GM21528 (cell line): ENCODE measurements around the gene BCAS3.

Source experiments
- ATAC-seq: cut with Tn5 transposase; IDR thresholded peaks from one replicate; pipeline ENCODE4 v1.9.1; 2021; ENCODE audit warnings: mild to moderate bottlenecking, moderate library complexity; ENCODE audit not compliant: unreplicated experiment, low FRiP score

BCAS3 gene

DNA sequence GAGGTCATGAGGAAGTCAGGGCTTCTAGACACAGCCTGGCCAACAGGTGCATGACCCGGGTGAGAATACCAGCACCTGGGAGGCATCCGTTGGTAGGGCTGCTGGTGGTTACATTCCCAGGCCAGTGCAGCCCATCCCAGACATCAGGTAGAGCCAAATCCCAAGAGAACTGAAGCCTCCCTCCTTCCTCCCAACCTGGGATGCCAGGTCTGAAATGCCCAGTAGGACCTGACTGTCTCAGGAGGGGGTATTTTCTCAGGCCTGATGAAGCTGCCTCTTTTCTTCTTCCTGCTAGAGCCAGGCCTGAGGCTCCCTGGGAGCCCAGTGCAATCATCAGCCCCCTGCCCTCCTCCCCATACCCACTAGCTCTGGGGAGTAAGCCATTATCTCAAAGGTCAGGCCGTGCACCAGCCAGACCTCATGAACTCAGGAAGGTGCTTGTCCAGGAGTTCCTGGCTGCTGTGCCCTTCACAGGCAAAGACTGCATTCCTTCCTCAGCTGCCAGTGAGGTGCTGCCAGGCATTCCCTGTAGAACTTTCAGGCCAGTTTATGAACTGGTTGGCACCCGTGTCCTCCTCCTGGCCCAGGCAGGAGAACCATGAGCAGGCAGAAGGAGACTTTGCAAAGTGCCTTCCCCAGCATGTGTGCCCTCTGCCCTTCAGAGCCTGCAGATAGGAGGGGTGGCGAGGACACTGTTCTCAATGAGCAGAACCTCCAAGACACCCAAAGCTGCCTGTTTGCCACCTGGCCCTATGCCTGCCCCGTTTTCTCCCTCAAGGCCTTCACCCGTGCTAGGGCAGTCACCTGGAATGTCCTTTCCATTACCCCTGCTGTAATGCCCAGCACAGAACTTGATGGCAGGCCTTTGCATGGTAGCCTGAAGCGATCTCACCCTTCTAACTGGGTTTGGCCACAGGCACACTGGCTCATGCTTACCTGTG, 729.6 kb downstream of the BCAS3 start:
- ATAC-seq: no peak

DNA sequence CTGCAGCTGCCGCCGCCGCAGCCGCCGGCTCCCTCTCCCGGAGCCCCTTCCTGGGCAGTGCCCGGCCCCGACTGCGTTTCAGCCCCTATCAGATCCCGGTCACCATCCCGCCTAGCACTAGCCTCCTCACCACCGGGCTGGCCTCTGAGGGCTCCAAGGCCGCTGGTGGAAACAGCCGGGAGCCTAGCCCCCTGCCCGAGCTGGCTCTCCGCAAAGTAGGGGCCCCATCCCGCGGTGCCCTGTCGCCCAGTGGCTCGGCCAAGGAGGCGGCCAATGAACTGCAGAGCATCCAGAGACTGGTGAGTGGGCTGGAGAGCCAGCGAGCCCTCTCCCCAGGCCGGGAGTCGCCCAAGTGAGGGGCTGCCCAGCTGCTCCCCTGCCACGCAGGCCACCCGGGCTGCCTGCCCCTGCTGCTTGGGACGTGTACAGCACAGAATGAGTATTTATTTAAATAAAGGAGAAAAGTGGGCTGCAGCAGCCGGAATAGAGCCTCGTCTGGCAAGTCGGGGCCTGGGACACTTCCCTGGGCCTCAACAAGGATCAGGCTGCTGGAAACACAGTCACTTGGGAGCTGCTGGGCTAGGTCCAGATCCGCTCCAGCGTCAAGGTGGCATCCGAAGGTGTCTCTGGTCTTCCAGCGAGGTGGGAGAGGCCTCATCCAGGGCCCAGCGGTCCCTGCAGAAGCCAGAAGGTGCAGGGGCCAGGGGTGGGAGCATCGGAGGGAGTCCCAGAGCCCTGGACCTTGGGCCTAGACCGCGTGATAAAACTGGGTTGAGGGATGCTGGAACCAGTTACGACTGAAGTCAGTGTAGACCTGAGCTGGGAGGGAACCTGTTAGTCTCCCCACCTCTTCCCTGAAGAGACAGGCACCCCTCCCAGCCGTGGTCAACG, 730.7 kb downstream of the BCAS3 start:
- no peak for ATAC-seq

DNA sequence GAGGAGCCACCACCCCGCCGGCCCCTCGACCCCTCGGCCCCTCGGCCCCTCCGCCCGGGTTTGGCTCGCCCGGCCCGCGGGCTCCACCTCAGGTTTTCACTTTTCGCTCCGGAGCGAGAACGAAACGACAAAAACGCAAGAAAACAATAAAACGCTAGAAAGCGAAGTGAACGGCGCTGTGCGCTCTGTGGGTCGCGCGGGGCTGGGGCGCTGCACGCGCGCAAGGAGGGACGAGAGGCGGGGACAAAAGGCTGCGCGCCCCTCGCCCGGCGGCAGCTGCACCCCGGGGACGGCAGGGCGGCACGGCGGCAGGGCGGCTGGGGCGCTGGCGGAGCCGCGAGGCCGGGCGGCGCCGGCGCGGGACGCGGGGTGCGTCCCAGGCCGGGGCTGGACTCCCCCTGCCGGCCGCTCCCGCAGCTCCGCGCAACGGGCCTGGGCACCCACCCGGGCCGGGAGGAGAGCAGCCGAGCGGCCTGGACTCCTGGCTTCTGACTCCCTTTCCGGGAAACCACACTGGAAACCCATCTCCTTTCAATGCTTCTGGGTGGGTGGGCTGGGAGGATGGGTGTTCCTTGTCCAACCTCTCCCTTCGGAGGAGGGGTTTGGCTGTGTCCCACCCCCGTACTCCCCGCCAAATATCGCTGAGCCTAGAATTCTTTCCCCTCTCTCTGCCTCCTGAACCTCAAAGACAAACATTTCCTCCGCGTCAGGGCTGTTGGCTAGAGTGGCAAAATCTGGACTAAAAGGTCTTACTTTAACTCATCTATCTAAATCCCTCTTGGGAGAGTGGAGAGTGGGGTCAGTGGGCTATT, 731.9 kb downstream of the BCAS3 start:
- no peak for ATAC-seq

DNA sequence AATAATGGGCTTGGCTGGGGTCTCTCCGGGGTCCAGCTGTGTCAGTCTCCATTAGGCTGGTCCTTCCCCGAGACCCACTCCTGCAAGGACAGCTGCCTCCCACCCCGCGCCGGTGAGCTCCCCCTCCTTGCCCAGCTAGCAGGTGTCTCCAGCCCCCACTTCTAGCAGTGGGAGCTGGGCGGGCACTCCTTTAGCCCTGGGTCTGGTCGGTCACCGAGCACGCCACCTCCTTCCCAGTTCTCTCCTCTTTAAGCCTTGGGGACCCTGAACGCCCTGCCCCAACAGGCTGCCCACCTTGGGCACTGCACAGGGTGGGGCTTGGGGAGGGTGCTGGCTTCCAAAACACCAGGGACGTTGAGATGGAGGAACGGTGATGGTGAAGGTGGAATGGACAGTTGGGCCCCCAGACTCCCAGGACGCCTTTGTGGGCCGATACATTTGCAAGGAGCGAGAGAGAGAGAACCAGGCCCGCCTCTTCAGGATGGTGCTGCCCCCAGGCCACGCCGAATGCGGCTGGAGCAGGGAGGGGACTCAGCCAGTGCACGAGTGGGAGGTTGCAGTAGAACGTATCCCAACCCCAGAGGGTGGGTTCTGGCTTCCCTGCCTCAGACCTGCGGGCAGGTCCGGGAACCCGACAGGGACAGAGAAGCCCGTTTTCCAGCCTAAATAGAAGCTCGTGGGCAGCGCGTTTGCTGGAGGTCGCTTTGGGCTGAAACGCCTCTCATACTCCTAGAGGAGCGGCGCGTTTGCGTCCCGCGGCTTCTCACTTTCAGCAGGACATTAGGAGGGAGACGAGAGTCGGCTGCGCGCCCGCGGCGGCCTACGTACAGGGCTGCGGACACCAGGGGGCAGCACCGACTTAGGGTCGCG, 732.7 kb downstream of the BCAS3 start:
- ATAC-seq: no peak

DNA sequence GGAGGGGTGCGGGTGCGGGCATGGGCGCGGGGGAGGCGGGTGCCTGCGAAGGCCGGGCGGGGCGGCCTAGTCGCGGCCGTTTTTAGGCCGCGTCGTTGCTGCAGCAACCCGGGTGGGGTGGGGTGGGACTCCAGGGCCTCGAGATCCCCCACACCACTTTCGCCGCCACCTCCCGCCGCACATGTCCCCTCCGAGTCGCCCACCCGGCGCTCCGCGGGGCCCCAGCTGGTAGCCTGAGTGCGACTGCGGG, 733.3 kb downstream of the BCAS3 start:
- ATAC-seq: no peak

DNA sequence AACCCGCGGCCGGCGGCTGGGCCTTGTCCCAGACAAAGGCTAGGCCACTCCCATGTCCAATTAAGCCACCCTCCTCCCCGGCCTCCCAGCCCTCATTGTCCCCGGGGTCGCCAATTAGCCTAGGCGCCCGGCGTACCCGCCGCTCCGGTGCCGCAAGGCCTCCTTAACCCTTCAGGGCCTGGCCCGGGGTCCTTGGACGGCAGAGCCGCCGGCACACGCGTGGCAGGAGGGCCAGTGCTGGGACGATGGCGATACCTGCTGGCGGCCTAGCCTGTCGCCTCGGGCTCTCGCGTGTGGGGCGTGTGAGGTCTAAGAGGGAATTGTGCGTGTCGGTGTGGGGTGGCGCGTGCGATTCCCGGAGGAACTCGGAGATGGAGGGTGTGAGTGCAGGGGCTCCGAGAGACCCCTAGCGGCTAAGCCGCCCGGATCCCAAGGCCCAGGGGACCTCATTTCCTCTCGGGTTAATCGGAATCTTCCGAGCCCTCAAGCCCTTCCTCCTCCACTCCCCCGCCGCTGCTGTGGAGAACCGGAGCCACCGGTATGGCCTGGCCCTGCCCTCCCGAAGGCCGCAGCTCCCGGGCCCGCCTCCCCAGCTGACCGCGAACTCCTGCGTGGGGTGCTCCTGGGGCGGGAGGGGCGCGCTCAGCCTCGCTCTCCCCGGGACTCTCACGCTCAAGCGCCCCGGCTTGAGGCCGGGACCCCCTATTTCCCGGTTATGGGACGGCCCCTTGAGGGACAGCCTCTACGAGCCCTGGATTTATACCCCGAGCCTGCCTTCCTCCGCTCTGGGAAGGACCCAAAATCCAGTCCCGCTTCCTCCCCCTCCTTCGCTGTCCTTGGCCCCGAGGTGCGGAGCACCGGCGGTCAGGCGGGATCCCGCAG, 733.9 kb downstream of the BCAS3 start:
- ATAC-seq: peak; percentile 4

DNA sequence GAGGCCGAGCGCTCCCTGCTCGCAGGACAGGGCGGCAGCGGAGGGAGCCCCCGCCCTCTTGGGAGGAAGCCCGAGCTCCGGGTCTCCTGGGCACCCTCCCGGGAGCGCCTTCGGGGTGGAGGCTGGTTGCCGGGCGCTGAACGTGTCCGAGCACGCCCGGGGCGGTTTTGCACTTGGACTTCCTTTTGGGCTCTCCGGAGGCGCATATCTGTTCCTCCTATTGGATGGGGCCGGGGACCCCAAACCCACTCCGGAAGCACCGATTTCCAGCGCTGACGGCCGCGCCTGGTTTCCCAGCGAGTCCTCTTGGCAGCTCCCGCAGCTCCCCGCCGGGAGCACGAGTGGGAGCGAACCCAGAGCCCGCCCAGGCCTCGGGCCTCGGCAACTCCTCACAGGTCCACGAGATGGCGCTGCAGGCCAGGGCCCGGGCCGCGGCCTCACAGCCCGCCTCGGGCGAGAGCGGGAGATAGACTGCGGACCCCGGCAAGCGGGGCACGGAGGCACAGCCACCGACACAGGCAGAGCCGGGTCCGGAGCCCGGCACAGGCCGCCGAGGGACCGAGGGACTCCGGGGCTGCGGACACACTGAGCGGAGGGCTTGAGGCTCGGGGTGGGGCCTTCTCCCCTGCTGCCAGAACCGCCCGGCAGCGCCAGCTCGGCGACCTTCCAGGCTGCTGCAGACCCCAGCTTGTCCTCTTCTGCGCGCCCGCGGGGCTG, 734.6 kb downstream of the BCAS3 start:
- peak; percentile 68 for ATAC-seq

DNA sequence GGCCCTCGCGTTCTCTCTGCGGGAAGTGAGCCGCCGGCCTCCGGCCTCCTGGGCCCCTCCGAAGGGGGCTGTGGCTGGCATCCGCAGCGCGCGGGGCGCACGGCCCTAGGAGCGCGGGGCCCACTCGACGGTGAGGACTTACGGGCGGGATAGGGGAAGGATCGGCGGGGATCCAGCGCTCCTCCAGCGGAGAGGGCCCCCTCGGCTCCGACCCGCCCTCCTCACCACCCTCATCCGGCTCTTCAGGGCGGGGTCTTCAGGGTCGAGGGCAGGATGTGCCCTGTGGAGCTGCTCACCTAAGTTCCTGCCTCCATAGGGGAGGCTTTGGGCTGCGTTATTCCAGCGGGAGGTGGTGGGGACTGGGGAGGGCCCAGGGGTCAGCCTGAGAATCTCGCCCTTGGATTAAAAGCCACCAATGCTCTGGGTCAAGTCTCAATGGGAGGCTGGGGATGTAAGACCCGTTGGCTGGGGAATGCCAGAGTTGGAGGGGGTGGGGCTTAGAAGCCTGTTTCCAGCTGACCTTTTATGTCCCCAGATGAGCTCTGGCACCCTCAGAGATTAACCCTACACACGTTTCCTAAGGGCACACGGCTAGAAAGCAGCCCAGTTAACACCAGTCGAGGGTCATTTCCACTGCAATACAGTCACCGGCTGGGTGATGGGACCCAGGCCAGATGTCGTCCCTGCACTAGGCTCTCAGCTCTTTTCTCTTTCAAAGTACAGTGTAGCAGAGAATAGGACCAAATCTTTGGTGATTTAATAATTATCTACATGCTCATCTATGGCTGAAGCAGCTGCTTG, 735.4 kb downstream of the BCAS3 start:
- no peak for ATAC-seq

DNA sequence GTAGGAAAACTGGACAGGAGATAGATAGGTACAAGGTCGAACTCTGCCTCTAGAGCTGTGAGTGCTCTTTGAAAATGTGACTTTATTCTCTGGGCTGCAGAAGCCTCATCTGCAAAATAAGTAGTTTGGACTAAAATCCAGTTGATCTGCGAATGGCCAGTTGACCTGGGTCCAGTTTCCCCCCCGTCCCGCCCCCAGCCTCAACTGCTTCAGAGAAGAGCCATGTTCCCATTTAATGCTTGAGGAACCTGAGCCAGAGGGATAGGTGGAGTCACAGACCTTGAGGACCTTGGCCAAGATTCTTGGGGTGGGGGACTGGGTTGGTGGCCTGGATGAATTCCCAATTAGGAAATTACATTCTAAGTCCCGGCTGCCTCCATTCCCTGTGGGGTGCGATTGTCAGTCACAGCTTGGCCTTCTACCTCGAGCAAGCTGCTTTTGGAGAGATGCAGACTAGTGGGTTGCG, 736.0 kb downstream of the BCAS3 start:
- ATAC-seq: no peak

DNA sequence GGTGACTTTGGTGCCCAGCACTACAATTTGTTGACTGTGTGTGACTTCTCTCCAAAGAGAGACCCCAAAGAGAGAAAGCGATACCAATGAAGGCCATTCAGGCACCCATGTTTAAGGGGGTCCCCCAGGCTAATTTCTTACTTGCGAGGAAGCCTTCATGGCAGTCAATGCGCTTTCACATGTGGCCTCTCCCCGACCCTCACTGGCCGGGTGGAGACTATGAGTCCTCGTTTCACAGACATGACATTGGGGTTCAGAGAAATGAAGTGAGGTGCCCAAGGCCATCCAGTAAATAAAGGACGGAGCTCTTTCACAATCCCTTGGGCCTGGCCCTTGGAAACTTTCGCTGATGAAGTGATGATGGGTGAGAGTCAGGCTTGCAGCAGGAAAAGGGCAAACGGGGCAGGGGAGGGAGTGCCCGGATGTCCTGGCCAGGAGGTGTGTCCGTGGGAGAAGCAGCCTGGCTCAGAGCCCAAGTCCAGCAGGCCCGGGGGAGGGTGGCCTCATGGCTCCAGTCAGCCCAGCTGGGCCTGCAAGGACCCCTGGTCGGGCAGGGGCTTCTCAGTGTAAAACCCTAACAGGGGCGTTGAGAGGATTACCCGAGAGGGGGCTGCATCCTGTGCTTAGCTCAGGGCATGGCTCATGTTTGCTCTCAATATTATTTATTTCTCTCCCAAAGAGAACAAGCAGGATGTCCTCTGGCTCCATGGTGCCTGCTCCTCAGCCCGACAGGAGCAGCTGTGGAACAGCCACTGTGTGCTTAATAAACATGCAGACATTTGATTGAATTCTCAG, 736.7 kb downstream of the BCAS3 start:
- ATAC-seq: no peak

DNA sequence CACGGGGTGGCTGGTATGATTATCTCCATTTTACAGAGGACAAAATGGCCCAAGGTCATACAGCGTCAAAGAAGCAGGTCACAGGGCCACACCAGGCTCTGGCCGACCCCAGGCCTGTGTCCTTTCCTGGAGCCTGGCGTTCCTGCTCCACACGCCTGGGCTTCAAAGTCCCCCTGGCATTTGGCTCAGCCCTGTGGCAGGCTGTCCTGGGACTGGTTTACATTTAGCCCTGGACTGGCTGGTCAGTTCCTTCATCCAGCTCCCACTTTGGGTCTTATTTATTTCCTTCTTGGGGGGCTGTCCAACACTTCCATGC, 737.2 kb downstream of the BCAS3 start:
- no peak for ATAC-seq

DNA sequence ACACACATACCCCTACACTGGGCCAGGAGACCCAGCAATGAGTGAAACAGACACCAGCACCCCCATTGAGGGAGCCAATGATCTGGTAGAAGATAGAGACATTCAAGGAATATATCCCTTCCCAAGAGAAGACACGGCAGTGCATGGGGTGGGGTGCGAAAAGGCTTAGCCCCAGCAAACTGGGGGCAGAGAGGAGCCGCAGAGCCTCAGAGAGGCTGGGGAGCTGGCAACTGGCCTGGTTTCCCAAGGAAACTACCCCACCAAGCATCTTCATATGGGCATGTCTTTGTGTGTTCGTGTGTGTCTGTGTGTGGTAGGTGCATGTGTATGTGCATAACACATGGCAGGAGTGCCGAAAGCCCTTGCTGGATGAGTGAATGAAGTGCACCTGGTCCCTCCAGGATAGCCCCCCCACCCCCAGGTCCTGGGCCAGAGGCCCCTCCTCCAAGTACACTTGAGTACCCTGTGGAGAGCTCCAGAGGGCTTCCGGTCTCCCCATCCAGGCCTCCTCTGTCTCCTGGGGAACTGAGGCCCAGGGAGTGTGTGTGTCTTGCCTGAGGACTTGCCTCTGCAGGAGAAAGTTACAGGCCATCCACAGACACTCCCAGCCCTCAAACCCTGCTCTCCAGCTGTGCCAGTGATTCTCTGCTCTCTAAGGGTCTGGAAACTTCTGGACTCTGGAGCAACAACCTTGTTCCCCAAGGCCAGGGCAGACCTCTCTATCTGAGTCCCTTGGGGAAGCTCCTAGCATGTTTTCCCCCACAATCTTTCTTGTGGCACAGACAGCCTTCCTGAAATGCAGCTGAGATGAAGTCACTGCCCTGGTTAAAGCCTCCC, 737.9 kb downstream of the BCAS3 start:
- ATAC-seq: no peak

DNA sequence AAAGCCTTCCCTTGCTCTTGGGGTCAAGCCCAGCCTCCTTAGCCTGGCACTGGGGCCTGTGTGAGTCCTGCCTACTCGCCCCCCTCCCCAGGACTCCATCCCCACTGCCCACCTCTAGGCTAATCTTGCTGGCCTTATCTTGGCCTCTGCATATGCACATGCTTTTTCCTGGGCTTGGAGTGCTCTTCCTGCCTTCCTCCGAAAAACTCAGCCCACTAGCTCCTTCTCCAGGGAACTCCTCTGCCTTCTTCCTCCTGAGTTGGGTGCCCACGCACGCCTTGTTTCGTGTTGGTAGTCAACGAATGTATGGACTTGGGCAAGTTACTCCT, 738.5 kb downstream of the BCAS3 start:
- no peak for ATAC-seq

DNA sequence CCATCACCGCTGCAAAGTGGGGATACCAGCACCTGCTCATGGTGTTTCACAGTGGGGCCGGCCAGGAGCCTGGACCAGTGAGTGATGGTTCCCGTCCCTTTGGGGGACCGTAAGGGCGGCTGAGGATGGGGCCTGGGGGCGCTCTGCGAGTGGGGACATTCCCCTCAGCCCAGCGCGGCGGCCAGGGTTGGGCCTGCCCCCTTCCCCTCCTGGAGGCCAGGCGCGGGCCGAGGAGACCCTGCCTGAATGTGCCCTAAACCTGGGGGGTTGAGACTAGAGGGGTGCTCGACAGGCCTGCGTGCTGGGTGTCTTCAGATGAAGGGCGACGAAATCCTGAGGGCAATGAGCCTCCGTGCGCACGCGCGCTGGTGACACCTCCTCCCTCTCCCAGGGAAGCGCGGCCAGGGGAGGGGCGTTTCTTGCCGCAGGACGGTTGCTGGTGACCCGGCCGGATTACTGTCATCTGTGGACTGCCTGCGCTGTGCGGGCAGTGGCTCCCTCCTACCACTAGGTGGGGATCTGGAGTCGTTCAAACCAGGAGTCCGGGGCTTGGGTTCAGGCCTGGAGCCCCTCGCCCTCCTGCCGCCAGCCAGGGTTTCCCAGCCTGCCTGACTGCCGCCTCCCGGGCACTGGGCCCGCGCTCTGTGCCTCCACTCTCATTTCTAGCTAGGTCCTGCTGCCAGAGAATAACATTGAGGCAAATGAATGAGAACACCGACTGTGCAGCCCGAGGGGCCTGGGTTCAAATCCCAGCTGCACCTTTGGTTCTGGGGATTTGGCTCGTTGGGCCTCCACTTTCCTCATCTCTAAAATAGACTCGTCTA, 739.1 kb downstream of the BCAS3 start:
- no peak for ATAC-seq

DNA sequence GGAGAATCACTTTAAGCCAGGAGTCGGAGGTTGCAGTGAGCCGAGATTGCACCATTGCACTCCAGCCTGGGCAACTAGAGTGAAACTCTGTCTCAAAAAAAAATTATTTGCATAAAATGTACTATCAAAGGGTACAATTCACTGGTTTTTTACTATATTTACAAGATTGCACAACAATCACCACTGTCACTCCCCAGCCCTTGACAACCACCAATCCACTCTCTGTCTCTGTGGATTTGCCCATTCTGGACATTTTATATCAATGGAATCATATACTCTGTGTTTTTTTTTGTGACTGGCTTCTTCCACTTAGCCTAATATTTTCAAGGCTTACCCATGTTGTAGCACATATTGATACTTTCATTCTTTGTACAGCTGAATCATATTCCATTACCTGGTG, 740.8 kb downstream of the BCAS3 start:
- no peak for ATAC-seq
